Caco-2 (cell line): ENCODE results near the gene HLX. TPM values are rescaled to one million over a fixed set of nuclear protein-coding genes. Genes with fewer than 3 reads are reported as not detected.

Experiments
- BruUV-seq: library from RNA; stranded (reverse); fragments of 400-500 nt; replicated peaks from 2 replicates; lab custom pipeline; 2021; lab: Mats Ljungman, UMichigan
- CTCF ChIA-PET: fragments of 300-600 bp; sonication (Branson Sonifier 250); formaldehyde crosslinking; loops from one replicate; lab custom pipeline; 2022; ENCODE audit warnings: antibody characterized with exemption; lab: Charles Lee
- POLR2A ChIA-PET: fragments of 300-600 bp; sonication (Branson Sonifier 250); formaldehyde crosslinking; loops from one replicate; lab custom pipeline; 2022; ENCODE audit warnings: antibody characterized with exemption; lab: Charles Lee
- DNase-seq, 2 experiments: peaks; one replicate each; pipeline versions ENCODE4 v3.0.0 to v3.0.0-alpha.2; 2020 to 2022
- H3K27me3 ChIP-seq: replicated peaks from 2 replicates; pipeline ENCODE4 v1.6.0; 2011; ENCODE audit warnings: low read length; ENCODE audit not compliant: control insufficient read depth, insufficient read depth
- H3K36me3 ChIP-seq: 2 replicates; pipeline ENCODE4 v1.5.1; 2011; ENCODE audit warnings: low read length; ENCODE audit not compliant: control insufficient read depth, insufficient read depth
- H3K4me1 ChIP-seq: fragments of 250-450 bp; sonication (Bioruptor Pico); 2 replicates; pipeline ENCODE4 v1.5.1; 2020; ENCODE audit warnings: mild to moderate bottlenecking
- H3K4me3 ChIP-seq: 2 replicates; pipeline ENCODE4 v1.5.1; 2011; ENCODE audit warnings: low read depth, mild to moderate bottlenecking, control low read depth, low read length
- H3K9me3 ChIP-seq: fragments of 250-450 bp; sonication (Bioruptor Pico); 2 replicates; pipeline ENCODE4 v1.5.1; 2020; ENCODE audit warnings: mild to moderate bottlenecking, moderate library complexity
- H3K27ac Mint-ChIP-seq: one replicate; pipeline ENCODE4 v1.8.0; 2022; ENCODE audit warnings: mixed read lengths; ENCODE audit not compliant: unreplicated experiment
- H3K27me3 Mint-ChIP-seq: one replicate; pipeline ENCODE4 v1.8.0; 2022; ENCODE audit warnings: mixed read lengths; ENCODE audit not compliant: insufficient read depth, unreplicated experiment
- H3K36me3 Mint-ChIP-seq: one replicate; pipeline ENCODE4 v1.8.0; 2022; ENCODE audit warnings: mild to moderate bottlenecking, mixed read lengths; ENCODE audit not compliant: insufficient read depth, unreplicated experiment
- H3K4me1 Mint-ChIP-seq: one replicate; pipeline ENCODE4 v1.8.0; 2022; ENCODE audit warnings: low read depth, mixed read lengths; ENCODE audit not compliant: unreplicated experiment
- H3K4me3 Mint-ChIP-seq: one replicate; pipeline ENCODE4 v1.8.0; 2022; ENCODE audit warnings: mild to moderate bottlenecking, moderate library complexity, mixed read lengths; ENCODE audit not compliant: unreplicated experiment
- H3K9me3 Mint-ChIP-seq: one replicate; pipeline ENCODE4 v1.8.0; 2022; ENCODE audit warnings: mixed read lengths; ENCODE audit not compliant: unreplicated experiment
- intact Hi-C: fragments of 100-400 bp; cut with micrococcal nuclease; formaldehyde crosslinking; loops from one replicate; pipeline ENCODE4 v1.10.0; 2022; ENCODE audit not compliant: unreplicated experiment
- total RNA-seq: library from RNA; stranded (reverse); gene quantifications from 2 replicates; pipeline ENCODE4 v1.2.3, GENCODE V29; 2022
- TF ChIP-seq, protein P1 (sequence below), 2 experiments: fragments of 200-600 bp in 1 of 2; IDR thresholded peaks; 1 replicate in 1 of 2; 2 replicates in 1 of 2; pipeline versions ENCODE4 v1.5.1 to v1.8.0; 2011 to 2022; ENCODE audit warnings: antibody characterized with exemption in 1 of 2, control low read depth in 1 of 2, inconsistent platforms in 1 of 2, low read depth in 1 of 2, low read length in 1 of 2, mild to moderate bottlenecking in 1 of 2, moderate library complexity in 1 of 2; ENCODE audit not compliant: insufficient read depth in 1 of 2, severe bottlenecking in 1 of 2, unreplicated experiment in 1 of 2

Gene HLX
- total RNA-seq, 1 experiment from 2014 or later: not detected

DNA sequence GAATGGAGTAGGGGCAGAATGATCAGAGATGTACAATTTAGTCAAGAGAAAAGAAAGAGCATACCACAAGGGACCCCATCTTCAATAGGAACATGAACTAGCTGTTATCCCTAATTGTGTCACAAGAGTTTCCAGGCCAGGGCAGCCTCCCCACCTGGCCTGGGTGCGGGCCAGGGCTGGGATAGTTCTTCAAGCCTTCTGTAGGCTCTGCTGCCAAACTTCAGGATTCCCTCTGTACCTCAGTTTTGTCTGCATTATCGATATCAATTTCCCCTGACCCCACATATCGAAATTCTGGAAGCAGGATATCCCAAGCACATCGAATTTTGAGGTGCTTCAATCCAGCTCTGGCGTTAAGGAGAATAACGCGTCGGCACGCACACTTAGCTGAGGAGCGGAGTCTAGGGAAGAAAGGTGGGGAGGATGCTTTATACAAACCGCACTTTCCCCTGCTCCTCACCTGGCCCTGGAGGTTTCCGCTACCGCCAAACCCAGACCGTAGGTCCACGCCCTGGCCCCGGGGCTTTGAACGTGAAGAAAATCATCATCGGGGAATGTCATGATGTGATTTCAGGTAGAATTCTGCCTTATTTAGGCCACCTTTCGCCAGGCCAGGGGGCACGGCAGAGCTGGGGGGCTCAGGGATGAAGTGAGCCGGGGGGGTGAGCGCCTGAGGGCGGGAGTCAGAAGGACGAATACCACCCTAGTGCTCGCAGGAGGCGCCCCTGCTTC is 7.4 kb downstream of the HLX start:
- TF ChIP-seq, protein P1, sequence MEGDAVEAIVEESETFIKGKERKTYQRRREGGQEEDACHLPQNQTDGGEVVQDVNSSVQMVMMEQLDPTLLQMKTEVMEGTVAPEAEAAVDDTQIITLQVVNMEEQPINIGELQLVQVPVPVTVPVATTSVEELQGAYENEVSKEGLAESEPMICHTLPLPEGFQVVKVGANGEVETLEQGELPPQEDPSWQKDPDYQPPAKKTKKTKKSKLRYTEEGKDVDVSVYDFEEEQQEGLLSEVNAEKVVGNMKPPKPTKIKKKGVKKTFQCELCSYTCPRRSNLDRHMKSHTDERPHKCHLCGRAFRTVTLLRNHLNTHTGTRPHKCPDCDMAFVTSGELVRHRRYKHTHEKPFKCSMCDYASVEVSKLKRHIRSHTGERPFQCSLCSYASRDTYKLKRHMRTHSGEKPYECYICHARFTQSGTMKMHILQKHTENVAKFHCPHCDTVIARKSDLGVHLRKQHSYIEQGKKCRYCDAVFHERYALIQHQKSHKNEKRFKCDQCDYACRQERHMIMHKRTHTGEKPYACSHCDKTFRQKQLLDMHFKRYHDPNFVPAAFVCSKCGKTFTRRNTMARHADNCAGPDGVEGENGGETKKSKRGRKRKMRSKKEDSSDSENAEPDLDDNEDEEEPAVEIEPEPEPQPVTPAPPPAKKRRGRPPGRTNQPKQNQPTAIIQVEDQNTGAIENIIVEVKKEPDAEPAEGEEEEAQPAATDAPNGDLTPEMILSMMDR (IDR thresholded peaks at IDR 0.05; ENCODE audit: insufficient read depth in 1 of 2, low read depth in 1 of 2, low read length in 1 of 2, severe bottlenecking in 1 of 2, unreplicated experiment in 1 of 2): no peak
- no peaks in the 10 kb centered on the region for H3K36me3 ChIP-seq
- no peaks in the 10 kb centered on the region for H3K9me3 ChIP-seq
- Mint-ChIP-seq H3K9me3 (no peaks in the 10 kb centered on the region), H3K36me3 (no peaks in the 10 kb centered on the region), H3K27me3 (peaks cover 28% of the 10 kb centered on the region), H3K27ac (no peak overlapping the region), H3K4me1 (no peaks in the 10 kb centered on the region), H3K4me3 (no peak overlapping the region)
- intact Hi-C loops: no loop called here
- ChIA-PET CTCF (no interaction called here), POLR2A (no interaction called here)
- H3K4me1 ChIP-seq: no peaks in the 10 kb centered on the region
- BruUV-seq: no TSS peak
- H3K4me3 ChIP-seq: no peak overlapping the region
- no peak for DNase-seq
- no peaks in the 10 kb centered on the region; the same call in 1 of the 2 replicates for H3K27me3 ChIP-seq

DNA sequence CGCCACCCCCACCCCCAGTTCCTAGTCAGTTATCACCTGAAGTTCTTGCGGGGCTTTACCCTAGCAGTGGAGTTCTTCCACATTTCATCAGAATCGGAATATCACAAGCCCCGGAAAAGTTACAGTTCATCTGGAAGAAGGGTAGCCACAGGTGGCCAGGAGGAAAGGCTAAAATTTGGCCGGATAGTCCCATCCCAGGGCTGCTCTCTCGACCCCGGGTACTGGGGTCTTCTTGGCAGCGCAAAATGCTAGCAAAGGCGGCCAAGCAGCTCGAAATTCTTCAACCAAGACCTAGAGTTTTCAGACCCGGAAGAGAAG is 7.9 kb downstream of the HLX start:
- Histone ChIP-seq H3K36me3 (no peaks in the 10 kb centered on the region), H3K4me1 (no peaks in the 10 kb centered on the region), H3K9me3 (no peaks in the 10 kb centered on the region), H3K27me3 (no peaks in the 10 kb centered on the region; the same call in 1 of the 2 replicates), H3K4me3 (no peak overlapping the region)
- intact Hi-C loops: no loop called here
- Mint-ChIP-seq H3K27me3 (peaks cover 29% of the 10 kb centered on the region), H3K27ac (no peak overlapping the region), H3K36me3 (no peaks in the 10 kb centered on the region), H3K4me3 (no peak overlapping the region), H3K9me3 (no peaks in the 10 kb centered on the region), H3K4me1 (no peaks in the 10 kb centered on the region)
- POLR2A ChIA-PET: no interaction called here
- no TSS peak for BruUV-seq
- DNase-seq: no peak
- CTCF ChIA-PET: no interaction called here
- TF ChIP-seq, protein P1 (IDR thresholded peaks at IDR 0.05; ENCODE audit: insufficient read depth in 1 of 2, low read depth in 1 of 2, low read length in 1 of 2, severe bottlenecking in 1 of 2, unreplicated experiment in 1 of 2): no peak

DNA sequence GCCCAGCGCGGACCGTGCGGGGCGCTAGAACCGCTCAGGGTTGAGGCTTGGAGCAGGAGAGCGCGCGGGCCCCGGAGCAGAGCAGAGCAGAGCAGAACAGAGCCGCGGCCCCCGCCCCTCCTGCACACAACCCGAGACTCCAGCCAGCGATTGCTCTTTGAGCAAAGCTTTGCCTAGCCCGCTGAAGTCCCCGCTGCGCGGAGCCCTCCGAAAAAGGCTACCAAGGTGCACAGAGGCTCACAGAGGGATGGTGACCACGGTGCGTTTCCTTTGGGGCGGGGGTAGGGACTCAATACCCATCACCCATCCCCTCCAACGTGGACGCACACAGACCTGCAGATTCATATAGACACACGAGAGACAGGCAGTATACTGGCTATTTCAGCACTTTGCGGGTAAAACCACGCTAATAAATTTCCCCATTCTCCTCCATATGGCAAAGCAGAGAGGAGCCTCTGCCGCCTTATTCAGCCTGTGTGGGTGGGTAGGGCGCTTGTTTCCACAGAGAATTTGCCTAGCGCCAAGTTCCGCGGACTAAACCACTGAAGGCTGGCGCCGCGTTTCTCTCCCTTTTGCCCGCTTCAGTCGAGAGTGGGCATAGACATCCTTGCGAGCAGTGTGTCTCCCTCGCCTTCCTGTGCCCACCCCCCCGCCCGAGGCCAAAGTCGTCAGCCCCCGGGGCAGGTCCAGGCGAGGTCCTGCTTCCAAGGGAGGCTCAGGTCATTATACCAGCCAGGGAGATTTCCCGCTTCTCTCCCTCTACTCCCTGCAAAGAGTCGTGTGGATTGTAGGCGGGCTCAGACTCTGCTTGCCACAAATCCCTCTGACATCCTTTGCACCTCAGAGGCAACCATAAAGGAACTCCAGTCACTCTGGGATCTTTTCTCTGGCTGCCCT is 8.5 kb downstream of the HLX start:
- CTCF ChIA-PET: no interaction called here
- Mint-ChIP-seq H3K27ac (no peak overlapping the region), H3K4me3 (no peak overlapping the region), H3K4me1 (no peaks in the 10 kb centered on the region), H3K27me3 (peaks cover 33% of the 10 kb centered on the region), H3K9me3 (no peaks in the 10 kb centered on the region), H3K36me3 (no peaks in the 10 kb centered on the region)
- Histone ChIP-seq H3K27me3 (no peaks in the 10 kb centered on the region; the same call in 1 of the 2 replicates), H3K36me3 (no peaks in the 10 kb centered on the region), H3K4me3 (no peak overlapping the region), H3K4me1 (no peaks in the 10 kb centered on the region), H3K9me3 (no peaks in the 10 kb centered on the region)
- DNase-seq: no peak
- POLR2A ChIA-PET: no interaction called here
- TF ChIP-seq, protein P1 (IDR thresholded peaks at IDR 0.05; ENCODE audit: insufficient read depth in 1 of 2, low read depth in 1 of 2, low read length in 1 of 2, severe bottlenecking in 1 of 2, unreplicated experiment in 1 of 2): no peak
- intact Hi-C loops: no loop called here
- BruUV-seq: no TSS peak
